Rectal smooth muscle tissue (tissue), 1 donor: ENCODE measurements around the gene MYO5A.
"Not testable (repeated sequence)": the region's sequence is repeated elsewhere in the genome, so short reads cannot be mapped to it uniquely, and the experiment has no call there.

Experiments
- H3K27ac ChIP-seq: one replicate; pipeline ENCODE4 v1.7.0; 2013; ENCODE audit warnings: low read depth, low read length, inconsistent platforms
- H3K27me3 ChIP-seq: one replicate; pipeline ENCODE4 v1.7.0; 2013; ENCODE audit warnings: low read length; ENCODE audit not compliant: control insufficient read depth, insufficient read depth
- H3K36me3 ChIP-seq: one replicate; pipeline ENCODE4 v1.7.0; 2013; ENCODE audit warnings: low read length; ENCODE audit not compliant: control insufficient read depth, insufficient read depth
- H3K4me1 ChIP-seq: one replicate; pipeline ENCODE4 v1.7.0; 2013; ENCODE audit warnings: low read length; ENCODE audit not compliant: control insufficient read depth, insufficient read depth
- H3K4me3 ChIP-seq: one replicate; pipeline ENCODE4 v1.7.0; 2013; ENCODE audit warnings: low read length
- H3K9ac ChIP-seq: one replicate; pipeline ENCODE4 v1.7.0; 2013; ENCODE audit warnings: low read length

The MYO5A gene

GRCh38 chr15:52514482-52514881, 14.2 kb downstream of the MYO5A start:
- no peak overlapping the region for H3K27ac ChIP-seq
- no peaks in the 10 kb centered on the region for H3K36me3 ChIP-seq
- no peak overlapping the region for H3K9ac ChIP-seq
- H3K27me3 ChIP-seq, result no peaks in the 10 kb centered on the region
- no peak overlapping the region for H3K4me3 ChIP-seq
- H3K4me1 ChIP-seq, result no peaks in the 10 kb centered on the region

- not testable (repeated sequence) for H3K27me3 ChIP-seq, H3K4me3 ChIP-seq, H3K27ac ChIP-seq, H3K36me3 ChIP-seq, H3K4me1 ChIP-seq, H3K9ac ChIP-seq
Observed at GRCh38 chr15:52512869-52513268, 15.8 kb downstream of the MYO5A start.

GRCh38 chr15:52511084-52511483, 17.6 kb downstream of the MYO5A start:
- H3K4me1 ChIP-seq, result no peaks in the 10 kb centered on the region
- no peaks in the 10 kb centered on the region for H3K36me3 ChIP-seq
- H3K4me3 ChIP-seq, result no peak overlapping the region
- no peak overlapping the region for H3K9ac ChIP-seq
- H3K27ac ChIP-seq, result no peak overlapping the region
- no peaks in the 10 kb centered on the region for H3K27me3 ChIP-seq

GRCh38 chr15:52509500-52510245, 19.0 kb downstream of the MYO5A start:
- no peak overlapping the region for H3K27ac ChIP-seq
- H3K4me1 ChIP-seq, result no peaks in the 10 kb centered on the region
- H3K36me3 ChIP-seq, result no peaks in the 10 kb centered on the region
- no peak overlapping the region for H3K9ac ChIP-seq
- no peak overlapping the region for H3K4me3 ChIP-seq
- no peaks in the 10 kb centered on the region for H3K27me3 ChIP-seq

GRCh38 chr15:52506549-52506948, 22.1 kb downstream of the MYO5A start:
- H3K36me3 ChIP-seq, result no peaks in the 10 kb centered on the region
- no peak overlapping the region for H3K9ac ChIP-seq
- H3K27ac ChIP-seq, result no peak overlapping the region
- H3K4me3 ChIP-seq, result no peak overlapping the region
- H3K27me3 ChIP-seq, result no peaks in the 10 kb centered on the region
- H3K4me1 ChIP-seq, result no peaks in the 10 kb centered on the region

- no peak overlapping the region for H3K4me3 ChIP-seq
- no peaks in the 10 kb centered on the region for H3K4me1 ChIP-seq
- no peaks in the 10 kb centered on the region for H3K27me3 ChIP-seq
- no peak overlapping the region for H3K27ac ChIP-seq
- no peak overlapping the region for H3K9ac ChIP-seq
- no peaks in the 10 kb centered on the region for H3K36me3 ChIP-seq
Observed at GRCh38 chr15:52505151-52505550, 23.5 kb downstream of the MYO5A start.

GRCh38 chr15:52503788-52504496, 24.7 kb downstream of the MYO5A start:
- no peak overlapping the region for H3K27ac ChIP-seq

GRCh38 chr15:52502608-52503007, 26.1 kb downstream of the MYO5A start:
- H3K27me3 ChIP-seq, result no peaks in the 10 kb centered on the region
- no peaks in the 10 kb centered on the region for H3K4me1 ChIP-seq
- no peaks in the 10 kb centered on the region for H3K36me3 ChIP-seq
- H3K27ac ChIP-seq, result no peak overlapping the region
- H3K9ac ChIP-seq, result no peak overlapping the region
- H3K4me3 ChIP-seq, result no peak overlapping the region

More at GRCh38 chr15:52503788-52504496, 24.7 kb downstream of the MYO5A start:
- no peaks in the 10 kb centered on the region for H3K4me1 ChIP-seq
- H3K36me3 ChIP-seq, result no peaks in the 10 kb centered on the region
- no peak overlapping the region for H3K4me3 ChIP-seq
- no peak overlapping the region for H3K9ac ChIP-seq
- H3K27me3 ChIP-seq, result no peaks in the 10 kb centered on the region

GRCh38 chr15:52499506-52499905, 29.2 kb downstream of the MYO5A start:
- Histone ChIP-seq H3K4me3 (no peak overlapping the region), H3K36me3 (no peaks in the 10 kb centered on the region), H3K4me1 (no peaks in the 10 kb centered on the region), H3K27ac (no peak overlapping the region), H3K27me3 (no peaks in the 10 kb centered on the region), H3K9ac (no peak overlapping the region)

GRCh38 chr15:52498706-52499105, 30.0 kb downstream of the MYO5A start:
- Histone ChIP-seq H3K36me3 (no peaks in the 10 kb centered on the region), H3K4me1 (no peaks in the 10 kb centered on the region), H3K9ac (no peak overlapping the region), H3K27me3 (no peaks in the 10 kb centered on the region), H3K27ac (no peak overlapping the region), H3K4me3 (no peak overlapping the region)

GRCh38 chr15:52496776-52497470, 31.8 kb downstream of the MYO5A start:
- H3K4me3 ChIP-seq, result no peak overlapping the region
- no peaks in the 10 kb centered on the region for H3K27me3 ChIP-seq
- H3K36me3 ChIP-seq, result no peaks in the 10 kb centered on the region
- no peak overlapping the region for H3K27ac ChIP-seq
- H3K9ac ChIP-seq, result no peak overlapping the region
- H3K4me1 ChIP-seq, result no peaks in the 10 kb centered on the region

- Histone ChIP-seq H3K36me3 (no peaks in the 10 kb centered on the region), H3K27me3 (no peaks in the 10 kb centered on the region), H3K9ac (no peak overlapping the region), H3K4me3 (no peak overlapping the region), H3K4me1 (no peaks in the 10 kb centered on the region), H3K27ac (no peak overlapping the region)
Observed at GRCh38 chr15:52496175-52496574, 32.5 kb downstream of the MYO5A start.
